Left cardiac atrium (tissue), 4 donors: ENCODE results near the gene HDAC4. TPM values are rescaled to one million over a fixed set of nuclear protein-coding genes. Genes with fewer than 3 reads are reported as not detected.
A peak's percentile ranks its signal among the peaks of the same experiment; 100 is the strongest.

Experiments used
- ATAC-seq, 2 donors: fragments of 200-7000 bp; cut with Tn5 transposase; one replicate each; pipeline ENCODE4 v1.9.1; 2020; ENCODE audit warnings: mild to moderate bottlenecking in 2 of 2, moderate library complexity in 2 of 2
- DNase-seq: peaks from one replicate; pipeline ENCODE4 v3.0.0-alpha.2; 2020
- intact Hi-C, 2 donors: fragments of 100-400 bp; cut with DNase I; formaldehyde crosslinking; loops; one replicate each; pipeline versions ENCODE4 v1.14.1 to v1.15.1; 2022 to 2023
- total RNA-seq, 2 donors: library from RNA; stranded (reverse); fragmentation: NEBNext Ultra II Directional; extraction: Animal tissue kit (Norgen Biotek cat#: 25700); gene quantifications; one replicate each; pipeline ENCODE4 v1.2.1, GENCODE V29; 2021
- donor health status: DM: no; HTN: yes; CAD: no.
- donor health status: DM: no; HTN: yes; CAD: no; lungs with severe emphysema.
- donor health status: DM: yes; HTN: yes; CAD: no.
- donor health status: Dilated cardiomyopathy.

Gene HDAC4
- total RNA-seq, 2 donors from 2014 or later = 25.6 to 31.2 TPM

GRCh38 chr2:239321596-239322415, 79.0 kb downstream of the HDAC4 start:
- intact Hi-C loops = no loop called here
- ATAC-seq = no peak
- DNase-seq = peak; percentile 15

DNA sequence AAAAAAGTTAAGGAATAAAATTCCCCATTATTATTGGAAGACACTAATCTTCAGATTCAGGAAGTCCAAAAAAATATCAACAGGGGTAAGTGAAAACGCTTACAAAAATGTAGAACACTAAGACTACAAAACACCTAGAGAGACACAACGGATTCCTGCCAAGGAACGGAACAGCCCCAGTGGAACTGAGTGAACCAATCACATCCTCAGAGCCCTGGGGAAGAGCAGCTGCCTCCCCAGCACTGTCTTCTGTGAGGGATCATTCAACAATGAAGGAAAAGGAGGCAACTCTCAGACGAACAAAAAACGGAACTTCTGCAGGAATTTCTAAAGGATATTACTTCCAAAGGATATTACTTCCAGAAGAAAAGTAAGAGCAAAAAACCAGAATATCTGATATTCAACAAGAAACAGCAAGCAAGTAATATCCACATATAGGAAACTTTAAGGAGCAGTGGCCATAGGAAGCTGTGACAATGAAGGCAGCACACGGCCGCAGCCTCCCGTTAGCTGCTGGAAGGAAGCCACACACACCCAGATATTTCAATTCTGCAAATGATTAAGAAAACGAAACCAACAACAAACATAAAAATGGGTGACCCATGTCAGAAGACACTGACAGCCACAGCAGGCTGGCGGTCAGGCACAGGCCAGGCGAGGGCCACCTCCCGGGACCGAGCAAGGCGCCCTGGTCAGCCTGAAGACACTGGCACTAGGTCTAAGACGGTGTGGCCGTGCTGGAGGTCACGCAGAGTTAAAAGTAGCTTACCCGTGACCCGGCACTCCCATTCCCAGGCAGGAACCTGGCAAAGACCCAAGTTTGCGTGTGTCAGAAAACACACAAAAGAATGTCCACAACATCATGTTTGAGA, 81.8 kb downstream of the HDAC4 start:
- intact Hi-C loops = loop anchor here in 1 of 2 donors (10.0 kb wide), 1 partner anchor 76 kb away; no protein-coding TSS in a partner anchor
- ATAC-seq (peak; percentile 54 to 58), DNase-seq (peak; percentile 64)

DNA sequence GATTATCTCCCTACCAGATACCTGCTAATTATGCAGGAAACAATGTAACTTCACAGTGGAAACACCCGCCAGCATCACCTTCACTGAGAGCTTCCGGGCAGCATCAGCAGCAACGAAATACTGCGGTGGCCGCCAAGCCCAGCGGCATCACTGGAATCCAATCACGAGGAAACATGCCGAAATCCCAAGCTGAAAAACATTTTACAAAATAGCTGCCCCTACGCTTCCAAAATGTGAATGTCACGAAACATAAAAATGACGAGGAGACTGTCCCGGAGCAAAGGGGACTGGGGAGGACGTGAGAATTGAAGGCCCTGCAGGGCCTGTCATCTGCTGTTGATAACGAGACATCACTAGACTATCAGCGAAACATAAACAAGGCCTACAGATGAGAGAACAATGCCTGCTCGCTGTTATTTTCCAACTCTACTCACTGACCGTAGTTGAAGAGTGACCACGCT, 82.6 kb downstream of the HDAC4 start:
- intact Hi-C loops = loop anchor here in 1 of 2 donors (10.0 kb wide), 1 partner anchor 77 kb away; no protein-coding TSS in a partner anchor
- DNase-seq (peak; percentile 24), ATAC-seq (peak in 1 of 2 donors; percentile 31)

DNA sequence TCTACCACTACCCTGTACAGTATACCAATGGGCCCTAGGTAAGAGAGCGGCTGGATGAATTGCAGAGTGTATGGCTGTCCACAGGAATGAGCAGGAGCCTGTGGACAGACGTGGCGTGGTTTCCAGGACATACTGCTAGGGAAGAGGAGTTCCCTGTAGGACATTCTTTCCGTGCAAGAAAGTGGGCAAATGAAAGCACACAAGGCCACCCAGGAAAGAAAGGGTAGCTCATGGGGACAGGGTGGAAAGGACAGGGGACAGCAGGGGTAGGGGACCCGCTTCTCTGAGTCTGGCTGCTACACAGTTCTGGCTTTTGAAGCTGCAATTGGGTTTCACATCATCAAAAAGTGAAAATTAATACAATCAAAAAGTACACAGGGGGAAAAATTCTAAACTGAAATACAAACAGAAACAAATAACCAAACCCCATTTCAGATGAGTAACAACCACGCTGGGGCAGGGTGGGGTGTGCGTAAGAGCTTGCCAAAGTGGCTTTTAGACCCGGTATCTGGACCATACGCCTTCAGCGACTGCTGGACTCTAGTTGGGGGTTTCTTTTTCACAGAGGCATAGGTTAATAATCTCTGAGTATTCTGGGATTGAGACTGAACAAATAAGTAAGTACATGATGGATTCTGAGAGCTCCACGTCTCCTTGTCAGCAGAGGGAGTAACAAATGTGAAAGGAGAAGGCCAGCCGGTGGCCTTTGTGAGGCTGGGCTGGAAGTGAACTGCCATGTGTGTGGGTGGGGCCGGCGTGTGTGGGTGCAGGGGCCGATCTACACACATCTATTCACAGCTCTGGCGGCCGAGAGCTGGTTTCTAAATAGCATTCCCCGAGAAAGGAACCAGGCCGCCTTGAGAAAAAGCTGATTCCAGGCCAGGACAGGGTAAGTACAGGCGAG, 84.0 kb downstream of the HDAC4 start:
- peak; percentile 86 to 89 for ATAC-seq
- intact Hi-C loops = loop anchor here in 1 of 2 donors (10.0 kb wide), 1 partner anchor 78 kb away; no protein-coding TSS in a partner anchor
- DNase-seq = peak; percentile 84

DNA sequence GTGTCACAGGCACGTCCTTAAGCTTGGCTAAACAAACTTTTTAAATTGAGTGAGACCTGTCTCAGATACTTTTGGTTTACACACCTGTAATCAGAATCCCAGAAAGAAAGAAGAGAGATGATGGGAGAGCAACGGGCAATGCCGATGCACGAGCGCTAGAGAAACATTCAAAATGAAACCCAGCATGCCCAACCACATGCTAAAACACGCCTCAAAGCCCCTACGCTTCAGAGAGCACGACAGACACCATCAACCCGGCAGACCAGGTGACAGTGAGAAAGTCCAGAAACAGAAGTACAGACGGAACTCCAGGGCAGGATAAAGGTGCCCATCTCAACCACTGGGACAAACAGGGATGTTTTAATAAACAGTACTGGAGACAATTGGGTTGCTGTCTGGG, 85.5 kb downstream of the HDAC4 start:
- DNase-seq (peak; percentile 2), ATAC-seq (no peak)
- intact Hi-C loops = loop anchor here in 1 of 2 donors (10.0 kb wide), 1 partner anchor 79 kb away; no protein-coding TSS in a partner anchor

DNA sequence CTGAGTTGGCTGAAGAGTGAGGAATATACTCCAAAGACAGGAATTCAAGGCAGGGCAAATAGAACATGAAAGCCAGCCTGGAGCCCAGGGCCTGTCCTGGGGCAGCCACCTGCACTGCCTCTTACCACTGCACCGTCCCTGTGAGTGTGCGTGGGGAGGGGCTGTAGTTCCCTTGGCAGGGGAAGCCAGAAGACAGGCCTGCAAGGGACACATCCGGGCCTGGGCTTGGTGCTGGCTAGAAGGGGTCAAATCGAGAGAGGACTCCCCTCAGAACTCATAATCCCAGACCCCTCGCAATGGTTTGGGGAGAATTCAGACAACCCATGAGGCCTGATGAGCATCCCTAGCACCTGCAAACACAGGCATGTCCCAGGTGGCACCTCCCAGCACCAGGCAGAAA, 87.0 kb downstream of the HDAC4 start:
- no peak for ATAC-seq
- intact Hi-C loops = loop anchor here in 1 of 2 donors (10.0 kb wide), 1 partner anchor 81 kb away; no protein-coding TSS in a partner anchor
- peak; percentile 8 for DNase-seq

DNA sequence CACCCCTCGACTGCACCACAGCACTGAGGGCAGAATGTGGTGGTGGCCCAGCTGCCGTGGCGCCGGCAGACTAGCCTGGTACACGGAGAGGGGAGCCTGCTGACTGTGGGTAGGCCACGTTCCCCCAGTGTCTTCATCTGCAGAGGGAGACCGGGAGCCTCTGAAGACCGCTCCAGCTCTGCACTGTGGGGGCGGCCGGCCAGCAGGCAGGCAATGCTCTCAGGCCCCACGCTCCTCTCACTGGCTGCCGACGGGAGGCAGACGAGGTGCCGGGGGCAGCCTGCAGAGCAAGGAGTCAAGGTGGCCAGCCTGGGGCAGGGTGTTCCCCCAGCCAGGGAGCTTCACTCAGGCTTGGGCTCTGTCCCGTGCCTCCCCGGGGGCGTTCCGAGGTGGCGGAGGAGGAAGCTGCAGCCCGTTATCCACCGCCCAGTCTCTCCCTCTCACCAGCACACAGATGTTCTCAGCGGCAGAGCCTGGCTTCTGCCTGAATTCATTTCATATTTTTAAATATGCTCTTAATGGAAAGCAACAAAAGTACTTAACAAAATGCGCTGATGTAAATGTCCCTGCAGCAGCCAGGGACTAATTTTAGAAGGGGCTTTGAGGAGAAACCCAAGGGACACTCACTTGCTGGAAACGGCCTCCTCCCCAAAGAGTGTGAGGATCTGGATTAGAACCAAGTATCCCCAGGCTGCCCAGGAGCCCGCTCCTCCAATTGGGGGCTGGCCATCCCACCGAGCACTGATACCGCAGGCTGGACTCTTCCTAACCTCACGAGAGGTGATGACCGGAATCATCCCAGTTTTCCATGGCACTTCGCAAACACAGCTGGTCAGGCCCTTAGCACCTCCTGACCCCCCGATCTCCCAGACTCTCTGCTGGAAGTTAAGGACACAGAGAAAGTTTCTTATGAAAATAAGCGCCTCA, 87.8 kb downstream of the HDAC4 start:
- intact Hi-C loops = loop anchor here in 1 of 2 donors (10.0 kb wide), 1 partner anchor 82 kb away; no protein-coding TSS in a partner anchor
- DNase-seq = peak; percentile 33
- ATAC-seq = peak in 1 of 2 donors; percentile 24

- DNase-seq (peak; percentile 12), ATAC-seq (no peak)
- intact Hi-C loops = loop anchor here in 1 of 2 donors (10.0 kb wide), 1 partner anchor 83 kb away; no protein-coding TSS in a partner anchor
Observed at GRCh38 chr2:239312081-239312511, 88.7 kb downstream of the HDAC4 start.

DNA sequence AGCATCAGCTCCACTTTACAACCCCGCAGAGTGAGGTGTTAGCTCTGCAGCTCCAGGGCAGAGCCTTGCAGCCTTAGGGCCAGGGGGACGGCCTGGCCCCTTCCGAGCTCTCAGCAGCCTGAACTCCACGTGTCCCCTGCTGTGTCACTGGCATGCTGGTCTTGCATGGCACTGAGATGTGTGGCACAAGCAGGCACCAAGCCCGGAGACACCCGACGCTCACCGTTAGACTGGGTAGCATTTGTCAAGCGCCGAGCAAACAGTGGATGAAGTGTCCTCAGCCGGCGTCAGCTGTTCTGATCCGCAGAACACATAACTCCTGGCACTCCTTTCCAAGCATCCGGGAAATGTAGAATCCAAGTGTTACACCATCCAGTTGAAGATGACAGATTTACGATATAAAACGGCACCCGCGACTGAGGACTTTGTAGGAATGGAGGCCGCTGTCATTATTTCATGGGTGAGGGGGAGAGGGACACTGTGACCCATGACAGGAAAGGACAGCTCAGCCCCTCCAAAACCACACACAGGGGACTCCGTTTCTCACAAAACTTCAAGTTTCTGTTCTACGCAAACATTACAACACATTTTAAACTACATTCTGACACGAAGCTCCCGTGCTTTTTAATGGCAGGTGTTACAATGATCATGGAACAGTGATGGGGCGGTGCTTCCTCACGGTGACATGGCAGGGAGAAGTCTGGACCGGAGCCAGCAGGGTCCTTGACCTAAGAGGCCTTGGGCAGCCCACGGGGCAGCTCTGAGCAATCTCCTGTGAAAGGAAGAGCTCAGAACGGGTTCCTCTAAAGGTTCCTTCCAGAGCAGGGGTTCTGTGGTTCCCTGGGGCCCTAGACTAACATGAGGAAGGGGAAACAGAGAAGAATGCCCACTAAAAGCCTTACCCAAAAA, 89.4 kb downstream of the HDAC4 start:
- peak; percentile 32 for DNase-seq
- peak in 1 of 2 donors; percentile 5 for ATAC-seq
- intact Hi-C loops = loop anchor here in 1 of 2 donors (10.0 kb wide), 1 partner anchor 83 kb away; no protein-coding TSS in a partner anchor

DNA sequence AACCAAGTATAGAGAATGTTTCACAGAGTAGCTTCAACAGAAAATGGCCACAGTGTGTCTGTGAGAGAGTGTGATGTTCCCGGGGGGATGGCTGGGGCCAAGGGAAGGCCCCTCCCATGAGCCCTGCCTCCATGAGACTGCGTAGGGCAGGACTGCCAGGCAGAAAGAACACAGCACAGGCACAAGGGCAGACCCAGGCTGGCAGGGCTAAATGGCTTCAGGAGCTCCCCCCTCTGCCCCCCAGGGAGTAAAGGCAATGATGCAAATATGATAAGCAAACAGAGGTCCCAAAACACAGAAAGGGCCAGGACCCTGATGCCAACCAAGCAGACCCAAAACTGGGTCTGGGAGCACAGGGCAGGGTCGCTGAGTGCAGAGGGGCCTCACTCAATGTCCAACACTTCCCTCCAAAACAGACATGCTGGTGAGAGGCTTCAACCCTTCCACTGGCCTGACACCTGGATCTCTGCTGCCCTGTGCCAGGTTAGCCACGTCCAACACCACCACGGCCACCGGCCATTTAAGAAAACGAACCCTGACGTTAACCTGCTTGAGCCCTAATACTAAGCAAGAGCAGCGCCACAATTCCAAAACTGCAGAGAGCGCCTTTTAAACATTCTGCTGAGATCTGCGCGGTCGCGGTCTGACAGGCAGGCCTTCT, 90.3 kb downstream of the HDAC4 start:
- DNase-seq = no peak
- intact Hi-C loops = loop anchor here in 1 of 2 donors (10.0 kb wide), 1 partner anchor 84 kb away; no protein-coding TSS in a partner anchor
- ATAC-seq = peak in 1 of 2 donors; percentile 8

DNA sequence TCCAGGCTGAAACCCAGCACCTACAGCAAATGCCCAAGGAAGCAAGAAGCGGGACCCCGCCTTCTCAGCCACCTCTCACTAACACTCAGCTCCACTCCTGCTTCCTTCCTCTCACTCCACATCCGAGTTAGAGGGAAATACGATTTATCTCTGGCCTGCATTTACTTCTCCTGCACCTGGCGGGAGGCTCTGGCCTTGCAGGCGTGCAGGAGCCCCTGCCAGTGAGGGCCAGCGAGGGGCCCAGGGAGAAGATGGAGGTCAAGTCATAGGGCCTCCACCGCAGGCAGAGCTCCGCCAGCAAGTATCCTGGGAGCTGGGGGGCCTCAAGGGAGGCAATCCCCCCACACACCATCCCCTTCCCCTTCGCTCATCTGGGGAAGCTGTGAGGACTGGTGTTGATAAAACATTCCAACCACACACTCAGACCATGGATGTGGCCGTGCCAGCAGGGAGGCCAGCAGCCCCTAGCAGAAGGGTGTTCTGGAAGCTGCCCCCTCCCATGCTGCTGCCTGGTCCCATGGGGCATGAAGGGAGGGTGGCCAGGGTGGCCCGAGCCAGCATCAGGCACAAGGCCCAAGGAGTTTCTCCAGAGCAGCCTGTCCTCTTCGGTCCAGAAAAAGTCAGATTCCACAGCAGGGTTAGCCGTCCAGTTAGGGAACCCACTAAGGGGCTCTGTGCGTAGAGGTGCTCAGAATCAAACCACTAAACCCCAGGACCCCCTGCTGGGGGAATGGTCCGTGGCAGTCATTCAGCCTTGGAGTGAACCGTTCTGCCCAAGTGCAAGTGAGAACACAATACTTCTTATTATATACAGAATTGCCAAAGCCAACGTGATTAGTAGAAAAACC, 91.2 kb downstream of the HDAC4 start:
- ATAC-seq (peak in 1 of 2 donors; percentile 33), DNase-seq (no peak)
- intact Hi-C loops = loop anchor here in 1 of 2 donors (10.0 kb wide), 1 partner anchor 85 kb away; no protein-coding TSS in a partner anchor

DNA sequence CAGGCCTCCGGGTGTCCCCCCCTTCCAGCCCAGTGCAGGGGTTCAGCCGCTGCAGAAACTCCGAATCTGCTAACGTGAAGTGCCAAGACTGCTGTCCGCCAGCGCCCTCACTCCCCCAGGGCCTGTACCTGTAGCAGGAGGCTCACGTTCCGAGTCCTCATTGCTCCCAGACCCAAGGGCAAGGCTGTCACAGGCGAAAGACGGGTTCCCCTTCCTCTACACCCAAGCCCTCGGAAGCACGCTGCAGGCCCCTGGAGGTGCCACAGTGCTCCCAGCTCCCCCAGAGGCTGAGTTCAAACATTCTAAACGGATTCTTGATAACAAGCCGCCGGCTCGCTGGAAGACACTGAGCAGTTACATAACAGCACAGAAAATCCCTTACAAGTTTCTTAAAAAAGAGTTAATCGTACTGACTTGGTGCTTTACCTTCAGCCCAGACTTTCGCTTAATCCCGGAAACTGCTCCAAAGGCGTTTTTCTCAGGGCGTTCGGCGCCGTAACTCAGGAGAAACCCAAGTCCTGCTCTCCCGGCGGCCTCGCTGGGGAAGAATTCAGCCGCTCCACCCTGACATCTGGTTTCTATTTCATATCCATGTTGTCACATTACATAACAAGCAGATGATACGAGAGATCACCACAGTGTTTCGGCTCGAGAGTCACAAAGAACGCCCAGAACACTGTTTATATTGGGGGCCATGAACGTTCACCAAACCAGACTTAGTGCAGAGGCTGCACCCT, 92.0 kb downstream of the HDAC4 start:
- peak; percentile 41 for DNase-seq
- intact Hi-C loops = no loop called here
- ATAC-seq = peak; percentile 45 to 54

DNA sequence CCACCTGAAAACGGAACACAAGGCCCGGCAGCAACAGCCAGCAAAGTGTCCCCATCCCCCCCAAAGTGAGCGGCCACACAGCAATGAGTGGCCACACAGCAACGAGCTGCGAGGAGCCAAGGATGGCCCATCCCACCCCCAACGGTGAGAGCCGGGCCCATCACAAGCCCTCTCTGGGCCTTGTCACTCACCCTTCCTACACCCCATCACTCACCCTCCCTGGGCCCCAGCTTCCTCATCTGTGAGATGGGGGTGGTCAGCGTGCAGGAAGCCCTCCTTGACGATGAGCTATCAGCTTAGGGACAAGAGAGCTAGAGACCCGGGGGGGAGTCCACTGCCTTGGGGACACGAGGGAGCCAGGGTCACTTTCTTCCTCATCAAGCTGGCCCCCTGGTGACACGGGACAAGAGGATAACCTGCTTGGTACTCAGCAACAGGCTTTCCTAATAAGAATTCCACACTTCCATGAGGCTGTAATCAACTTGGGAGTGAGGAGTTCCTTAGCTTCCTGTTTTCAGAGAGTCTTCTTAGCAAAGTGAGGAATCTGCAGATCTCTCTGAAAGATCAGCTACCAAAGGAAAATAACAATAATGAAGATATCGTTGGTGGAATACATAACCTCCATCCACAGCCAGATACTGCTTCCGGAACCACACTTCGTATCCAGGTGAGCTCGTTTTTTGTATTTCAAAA, 92.8 kb downstream of the HDAC4 start:
- intact Hi-C loops = no loop called here
- no peak for ATAC-seq

More for the DNA sequence above, 92.8 kb downstream of the HDAC4 start:
- peak; percentile 17 for DNase-seq
